GM18951 (cell line): ENCODE data around the gene CRYM.
"Not testable (repeated sequence)": the region's sequence is repeated elsewhere in the genome, so short reads cannot be mapped to it uniquely, and the experiment has no call there.

Experiments used
- POLR2A ChIP-seq: IDR thresholded peaks from 4 replicates; pipeline ENCODE4 v1.6.1; 2011; ENCODE audit warnings: mild to moderate bottlenecking; ENCODE audit not compliant: insufficient read length, insufficient read depth; ENCODE audit errors: extremely low read depth
- in situ Hi-C: fragments of 300-500 bp; cut with MboI; formaldehyde crosslinking; loops from one replicate; pipeline ENCODE4 v1.12.0; 2022; ENCODE audit warnings: low sequenced_read_pairs, mixed read lengths, inconsistent platforms; ENCODE audit not compliant: unreplicated experiment

The CRYM gene

DNA sequence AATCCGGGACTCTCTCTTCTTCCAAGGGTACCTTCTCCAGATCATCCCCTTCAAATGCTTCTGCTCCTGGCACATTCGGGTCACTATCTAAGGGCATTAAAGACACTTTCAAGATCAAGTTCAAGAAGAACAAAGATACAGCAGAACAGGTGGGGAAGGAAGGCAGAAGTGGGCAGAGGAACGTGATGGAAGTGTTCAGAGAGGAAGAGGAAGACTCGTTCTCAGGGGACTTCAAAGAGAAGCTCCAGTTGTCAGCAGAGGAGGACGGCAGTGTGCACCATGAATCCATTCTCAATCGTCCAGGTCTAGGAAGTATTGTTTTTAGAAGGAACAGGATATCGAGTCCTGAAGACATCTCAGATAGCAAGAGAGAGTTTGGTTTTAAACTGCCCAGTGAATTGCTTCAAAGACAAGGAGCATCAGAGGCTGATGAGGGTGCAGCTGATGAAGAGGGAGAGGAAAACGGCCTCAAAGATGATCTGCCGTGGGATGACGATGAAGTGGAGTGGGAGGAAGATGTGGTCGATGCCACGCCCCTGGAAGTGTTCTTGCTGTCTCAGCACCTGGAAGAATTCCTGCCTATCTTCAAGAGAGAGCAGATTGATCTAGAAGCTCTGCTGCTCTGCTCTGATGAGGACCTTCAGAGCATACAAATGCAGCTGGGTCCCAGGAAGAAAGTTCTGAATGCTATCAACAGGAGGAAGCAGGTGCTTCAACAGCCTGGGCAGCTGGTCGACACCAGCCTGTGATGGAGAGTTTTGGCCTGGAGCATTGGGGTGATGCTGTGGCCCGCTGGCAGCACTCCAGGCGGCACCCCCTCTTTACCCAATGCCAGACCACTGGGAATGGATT lies 27.8 kb downstream of the CRYM start:
- in situ Hi-C loops: no loop called here
- no peak for TF ChIP-seq POLR2A

DNA sequence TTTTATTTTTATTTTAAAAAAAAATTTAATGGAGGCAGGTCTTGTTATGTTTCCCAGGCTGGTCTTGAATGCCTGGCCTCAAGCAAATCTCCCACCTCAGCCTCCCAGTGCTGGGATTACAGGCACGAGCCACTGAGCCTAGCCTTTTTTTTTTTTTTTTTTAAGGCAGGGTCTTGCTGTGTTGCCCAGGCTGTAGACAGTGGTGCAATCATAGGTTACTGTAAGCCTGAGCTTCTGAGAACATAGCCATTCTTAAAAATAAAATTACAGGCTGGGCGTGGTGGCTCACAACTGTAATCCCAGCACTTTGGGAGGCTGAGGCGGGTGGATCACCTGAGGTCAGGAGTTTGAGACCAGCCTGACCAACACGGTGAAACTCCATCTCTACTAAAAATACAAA lies 29.9 kb downstream of the CRYM start:
- in situ Hi-C loops: not testable (repeated sequence)

DNA sequence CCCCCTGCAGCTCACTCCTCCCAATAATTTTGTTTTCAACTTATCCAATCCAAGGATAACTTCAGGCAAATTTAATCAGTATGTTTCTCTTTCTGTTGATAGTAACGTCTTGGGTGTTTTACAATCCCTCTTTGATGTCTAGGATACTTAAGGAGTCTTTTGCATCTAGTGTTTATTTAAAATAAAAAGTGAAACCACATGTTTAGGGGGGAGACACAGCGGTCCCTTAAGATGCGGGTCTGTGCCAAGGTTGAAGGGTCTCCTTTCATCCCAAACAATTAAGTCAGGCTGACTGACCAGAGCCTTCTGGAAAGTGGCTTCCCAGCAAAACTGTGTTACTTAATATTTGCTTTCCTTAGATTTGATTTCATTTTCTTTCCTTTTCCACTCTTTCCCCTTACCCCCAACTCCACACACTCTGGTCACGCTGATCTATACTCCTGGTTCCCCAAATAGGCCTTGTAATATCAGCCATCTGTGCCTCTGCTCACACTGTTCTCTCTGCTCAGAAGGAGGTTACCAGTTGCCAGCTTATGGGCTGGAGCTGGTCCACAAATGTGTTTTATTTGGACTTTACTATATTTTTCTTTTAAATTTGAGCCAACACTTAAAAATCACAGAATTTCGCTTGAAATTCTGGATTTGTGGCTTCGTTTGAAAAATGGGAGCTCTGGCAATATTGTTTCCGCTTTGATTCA lies 33.4 kb downstream of the CRYM start:
- no peak for TF ChIP-seq POLR2A
- in situ Hi-C loops: no loop called here

DNA sequence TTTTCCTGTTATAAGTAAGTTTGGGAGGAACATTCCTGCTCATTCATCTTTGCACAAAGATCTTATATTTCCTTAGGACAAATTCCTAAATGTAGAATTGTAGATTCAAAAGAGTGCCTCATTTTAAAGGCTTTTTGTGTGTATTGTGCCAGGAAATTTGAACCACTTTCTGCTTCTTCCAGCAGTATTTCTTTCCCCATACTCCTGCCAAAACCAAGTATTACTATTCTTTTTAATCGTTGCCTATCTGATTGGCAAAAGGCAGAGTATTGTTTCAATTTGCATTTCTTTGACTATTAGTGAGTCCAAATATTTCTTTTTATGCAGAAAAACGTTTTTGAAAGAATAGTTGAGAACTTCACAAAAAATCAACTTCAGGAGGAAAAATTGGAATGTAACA lies 35.3 kb downstream of the CRYM start:
- TF ChIP-seq POLR2A: no peak
- in situ Hi-C loops: no loop called here

DNA sequence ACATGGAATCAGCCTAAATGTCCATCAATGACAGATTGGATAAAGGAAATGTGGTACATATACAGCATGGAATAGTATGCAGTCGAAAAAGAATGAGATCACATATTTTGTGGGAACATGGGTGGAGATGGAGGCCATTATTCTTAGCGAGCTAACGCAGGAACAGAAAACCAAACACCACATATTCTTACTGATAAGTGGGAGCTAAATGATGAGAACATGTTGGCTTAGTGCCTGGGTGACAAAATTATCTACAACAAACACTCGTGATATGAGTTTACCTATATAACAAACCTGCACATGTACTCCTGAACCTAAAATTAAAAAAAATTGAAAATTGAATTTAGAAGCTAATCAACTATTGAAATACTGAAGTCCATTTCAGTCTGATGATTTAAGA lies 38.4 kb downstream of the CRYM start:
- in situ Hi-C loops: no loop called here
- no peak for TF ChIP-seq POLR2A

DNA sequence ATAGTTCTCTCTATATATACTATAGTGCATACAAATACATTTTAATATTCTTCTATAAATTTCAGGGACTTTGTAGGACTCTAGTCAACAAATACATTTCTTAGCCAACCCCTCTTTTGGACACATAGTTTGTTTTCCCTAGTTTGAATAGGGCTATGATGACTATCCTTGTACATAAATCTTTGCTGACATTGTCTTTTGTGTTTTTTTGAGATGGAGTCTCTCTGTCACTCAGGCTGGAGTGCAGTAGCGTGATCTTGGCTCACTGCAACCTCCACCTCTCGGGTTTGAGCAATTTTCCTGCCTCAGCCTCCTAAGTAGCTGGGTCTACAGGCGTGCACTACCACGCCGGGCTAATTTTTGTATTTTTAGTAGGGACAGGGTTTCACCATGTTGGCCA lies 41.3 kb downstream of the CRYM start:
- in situ Hi-C loops: no loop called here
- no peak for TF ChIP-seq POLR2A

DNA sequence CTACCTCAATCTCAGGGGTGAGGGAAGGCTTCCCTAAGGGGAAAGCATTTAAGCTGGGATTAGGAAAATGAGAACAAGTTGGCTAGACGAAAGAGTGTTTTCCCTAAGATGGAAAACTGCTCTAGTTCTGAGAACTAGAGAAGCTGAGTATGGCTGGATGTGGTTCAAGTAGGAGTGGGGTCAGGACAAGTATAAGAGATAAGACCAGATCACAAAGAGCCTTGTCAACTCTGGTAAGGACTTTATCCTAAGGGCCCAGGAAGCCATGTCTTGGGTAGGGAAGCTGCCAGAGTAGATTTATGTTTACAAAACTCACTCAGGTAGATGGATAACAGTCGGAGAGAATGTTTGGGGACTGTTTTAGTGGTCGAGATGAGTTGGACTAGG lies 42.9 kb downstream of the CRYM start:
- TF ChIP-seq POLR2A: no peak
- in situ Hi-C loops: no loop called here

DNA sequence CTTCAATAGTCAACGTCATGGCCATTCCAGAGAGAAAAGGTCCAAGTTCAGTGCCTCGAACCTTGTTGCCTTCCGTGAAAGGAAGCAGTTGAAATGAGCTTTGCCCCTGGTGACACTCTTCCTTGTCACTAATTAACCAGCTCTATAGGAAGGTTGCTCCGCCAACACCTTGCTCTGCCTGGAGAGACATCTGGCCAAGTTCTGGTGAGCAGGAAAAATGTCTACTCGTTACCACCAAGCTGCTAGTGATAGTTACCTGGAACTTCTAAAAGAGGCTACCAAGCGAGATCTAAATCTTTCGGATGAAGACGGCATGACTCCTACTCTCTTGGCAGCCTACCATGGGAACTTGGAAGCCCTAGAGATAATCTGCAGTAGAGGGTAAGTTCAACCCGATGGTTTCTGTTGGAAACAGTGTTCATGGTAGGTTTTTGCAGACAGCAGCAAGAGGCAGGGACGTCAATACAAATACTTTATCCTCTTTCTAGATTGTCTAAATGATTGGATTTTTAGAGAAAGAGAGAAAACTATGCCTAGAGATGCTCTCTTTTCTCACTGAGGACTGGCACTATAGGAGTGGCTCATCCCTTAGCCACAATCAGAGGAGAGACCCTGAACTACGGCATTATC lies 44.5 kb downstream of the CRYM start, which contains the start of gene ANKS4B:
TSS of gene ANKS4B (plus strand) at position 179 of the 630 bp plus-strand sequence. CDS start at position 218, 39 bp downstream.
- TF ChIP-seq POLR2A: no peak
- in situ Hi-C loops: no loop called here

DNA sequence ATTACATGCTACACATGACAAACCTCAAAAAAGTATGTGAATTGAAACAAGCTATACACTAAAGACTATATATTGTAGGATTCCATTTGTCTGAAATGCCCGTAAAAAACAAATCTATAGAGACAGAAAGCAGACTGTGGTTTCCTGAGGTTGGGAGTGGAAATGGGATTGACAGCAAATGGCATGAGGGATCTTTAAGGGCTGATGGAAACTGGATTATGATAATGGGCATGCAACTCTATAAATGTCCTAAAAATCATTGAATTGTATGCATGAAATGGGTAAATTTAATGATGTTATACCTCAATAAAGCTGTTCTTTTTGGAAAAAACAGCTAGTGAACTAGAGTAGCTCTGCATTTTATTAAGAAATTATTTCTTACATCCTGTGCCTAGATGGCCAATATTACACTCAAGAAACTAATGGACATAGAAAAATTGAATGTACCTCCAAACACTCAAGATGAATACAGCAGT lies 45.0 kb downstream of the CRYM start:
- in situ Hi-C loops: no loop called here
- TF ChIP-seq POLR2A: no peak

DNA sequence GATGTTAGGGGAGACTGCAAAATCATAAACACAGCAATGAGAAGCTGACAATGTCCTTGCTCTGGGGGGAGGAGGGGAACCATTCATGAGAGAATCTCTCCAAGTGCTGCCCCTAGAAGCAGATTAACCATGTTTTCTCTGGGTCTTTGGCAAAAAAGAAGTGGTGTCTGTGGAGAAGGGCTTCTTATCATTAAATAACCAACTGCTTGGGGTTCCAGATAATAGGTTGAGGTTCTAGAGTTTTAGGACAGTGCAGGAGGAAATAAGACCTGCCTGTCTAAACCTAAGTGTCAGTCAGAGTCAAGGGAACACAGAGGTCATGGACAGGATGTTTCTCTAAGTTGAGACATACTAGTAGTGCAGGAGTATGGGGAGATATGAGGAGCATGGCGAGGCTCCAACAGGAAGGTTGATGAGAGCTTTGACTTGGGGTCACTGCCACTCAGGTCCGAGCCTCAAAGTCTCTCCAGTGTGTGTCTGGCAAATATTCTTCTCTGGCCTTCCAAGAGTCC lies 49.7 kb downstream of the CRYM start:
- in situ Hi-C loops: no loop called here
- no peak for TF ChIP-seq POLR2A

DNA sequence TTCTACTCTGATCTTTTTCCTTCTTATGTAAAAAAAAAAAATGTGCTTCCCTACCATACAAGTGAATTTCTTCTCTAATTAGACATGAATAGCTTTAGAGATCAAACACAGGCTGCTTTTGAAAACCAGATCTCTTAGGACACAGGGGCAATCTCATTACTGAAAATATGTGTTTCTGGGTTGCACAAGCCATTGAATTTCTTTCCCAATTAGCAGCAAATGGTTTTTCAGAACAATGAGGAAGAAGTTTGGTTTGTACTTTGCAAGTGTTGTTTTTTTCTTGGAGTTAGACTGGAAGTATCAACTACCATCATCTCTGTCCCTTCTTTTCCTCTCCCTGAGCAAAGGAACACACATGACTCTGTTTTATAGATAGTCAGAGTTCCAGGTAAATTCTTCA lies 50.2 kb downstream of the CRYM start:
- no peak for TF ChIP-seq POLR2A

DNA sequence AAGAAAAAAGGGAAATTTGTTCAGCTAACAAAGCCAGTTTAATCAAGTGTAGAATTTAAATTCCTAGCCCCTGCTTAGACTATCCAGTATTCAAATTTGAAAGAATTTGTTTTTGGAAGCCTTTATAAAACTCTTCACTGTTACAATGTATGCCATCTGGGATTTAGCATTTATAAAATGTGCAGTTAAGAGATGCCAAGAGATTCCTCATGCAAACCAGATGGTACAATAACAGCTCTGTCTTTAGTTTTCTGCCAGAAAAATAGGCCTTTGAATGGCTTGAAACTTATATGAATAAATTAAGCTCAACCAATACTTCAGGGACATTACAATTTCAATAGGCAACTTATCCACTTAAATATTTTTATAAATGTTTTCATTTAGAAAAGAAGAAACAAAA lies 51.3 kb downstream of the CRYM start:
- no peak for TF ChIP-seq POLR2A
- in situ Hi-C loops: no loop called here

More for the DNA sequence above, 50.2 kb downstream of the CRYM start:
- in situ Hi-C loops: no loop called here

DNA sequence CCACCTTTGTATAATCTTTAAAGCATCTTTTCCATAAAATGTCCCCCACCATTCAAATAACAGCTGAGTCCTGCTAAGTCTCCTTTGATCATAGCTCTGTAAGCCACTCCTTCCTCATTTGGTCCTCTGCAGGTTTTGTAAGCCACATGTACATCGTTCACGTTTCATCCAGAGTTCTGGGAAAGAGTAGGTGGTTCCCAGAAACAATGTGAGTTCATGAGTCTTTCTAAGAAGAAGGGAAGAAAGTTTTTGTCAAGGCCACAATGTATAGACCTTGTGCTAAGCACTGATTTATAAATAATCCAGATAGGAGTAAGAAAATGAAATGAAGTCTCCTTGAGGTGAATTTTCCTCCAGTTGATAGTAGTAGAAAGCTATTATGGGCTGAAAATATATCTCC lies 53.3 kb downstream of the CRYM start:
- TF ChIP-seq POLR2A: no peak
- in situ Hi-C loops: no loop called here

DNA sequence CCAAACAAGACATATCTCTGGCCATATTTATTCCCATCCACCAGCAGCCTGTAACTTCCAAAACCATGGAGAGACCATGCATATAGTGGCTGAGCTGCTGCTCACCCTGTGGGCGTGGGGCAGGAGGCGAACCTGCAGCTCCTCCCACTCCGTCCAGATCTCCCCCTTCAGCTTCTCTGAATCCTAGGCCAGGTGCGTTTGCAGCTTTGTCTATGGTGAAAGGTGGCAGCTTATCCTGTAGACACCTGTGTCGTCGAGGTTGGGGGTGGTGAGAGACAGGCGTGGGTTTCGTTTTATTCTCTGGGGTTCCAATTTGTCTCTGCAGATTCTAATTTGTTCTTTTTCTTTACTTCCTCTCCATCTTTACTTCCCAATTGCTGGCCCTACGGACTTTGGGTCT lies 54.3 kb downstream of the CRYM start:
- TF ChIP-seq POLR2A: no peak
- in situ Hi-C loops: no loop called here
